Neuronal stem cell (in vitro differentiated cells): ENCODE measurements around the gene HECW1.

ENCODE experiments used
- DNase-seq: peaks from one replicate; pipeline ENCODE4 v3.0.0-alpha.2; 2013; ENCODE audit warnings: low spot score
- H2AFZ ChIP-seq: one replicate; pipeline ENCODE4 v1.6.1; 2013; ENCODE audit warnings: mild to moderate bottlenecking, low read length, inconsistent platforms
- H2AK5ac ChIP-seq: 2 replicates; pipeline ENCODE4 v1.6.1; 2013; ENCODE audit warnings: low read depth, mild to moderate bottlenecking, inconsistent platforms, low read length, moderate library complexity, mixed read lengths
- H2BK120ac ChIP-seq: 2 replicates; pipeline ENCODE4 v1.6.1; 2013; ENCODE audit warnings: low read depth, mild to moderate bottlenecking, inconsistent platforms, low read length, moderate library complexity, mixed read lengths
- H2BK12ac ChIP-seq: one replicate; pipeline ENCODE4 v1.6.1; 2013; ENCODE audit warnings: low read length, inconsistent platforms
- H2BK15ac ChIP-seq: 2 replicates; pipeline ENCODE4 v1.6.1; 2013; ENCODE audit warnings: mild to moderate bottlenecking, low read length, inconsistent platforms, mixed read lengths
- H2BK5ac ChIP-seq: one replicate; pipeline ENCODE4 v1.6.1; 2013; ENCODE audit warnings: inconsistent platforms, mild to moderate bottlenecking, low read length, moderate library complexity
- H3K14ac ChIP-seq: one replicate; pipeline ENCODE4 v1.6.1; 2013; ENCODE audit warnings: low read length, inconsistent platforms
- H3K18ac ChIP-seq: 2 replicates; pipeline ENCODE4 v1.6.1; 2013; ENCODE audit warnings: low read length, inconsistent platforms
- H3K23ac ChIP-seq: 2 replicates; pipeline ENCODE4 v1.6.1; 2013; ENCODE audit warnings: low read depth, mild to moderate bottlenecking, mixed read lengths, low read length, inconsistent platforms; ENCODE audit not compliant: poor library complexity
- H3K27ac ChIP-seq: replicated peaks from 3 replicates; pipeline ENCODE4 v1.5.1; 2013; ENCODE audit warnings: low read length, inconsistent platforms
- H3K27me3 ChIP-seq, 3 experiments: 2 replicates each; pipeline ENCODE4 v1.6.1; 2013; ENCODE audit warnings: low read length in 3 of 3, mild to moderate bottlenecking in 2 of 3, inconsistent platforms in 1 of 3, low read depth in 1 of 3, mixed read lengths in 1 of 3, moderate library complexity in 1 of 3; ENCODE audit not compliant: control insufficient read depth in 3 of 3, insufficient read depth in 3 of 3
- H3K36me3 ChIP-seq, 2 donors: replicated peaks in 1 of 2; 2 replicates each; pipeline ENCODE4 v1.6.1; 2013; ENCODE audit warnings: low read length in 2 of 2; ENCODE audit not compliant: control insufficient read depth in 2 of 2, insufficient read depth in 2 of 2
- H3K4ac ChIP-seq: 2 replicates; pipeline ENCODE4 v1.6.1; 2013; ENCODE audit warnings: inconsistent platforms, mild to moderate bottlenecking, low read length, moderate library complexity
- H3K4me1 ChIP-seq, 2 donors: 1 replicate in 1 of 2; 2 replicates in 1 of 2; pipeline ENCODE4 v1.6.1; 2013; ENCODE audit warnings: low read length in 2 of 2, low read depth in 1 of 2; ENCODE audit not compliant: control insufficient read depth in 2 of 2, insufficient read depth in 1 of 2
- H3K4me2 ChIP-seq: one replicate; pipeline ENCODE4 v1.6.1; 2013; ENCODE audit warnings: mild to moderate bottlenecking, low read length, inconsistent platforms; ENCODE audit not compliant: insufficient read depth, poor library complexity, severe bottlenecking
- H3K4me3 ChIP-seq, 2 donors: 2 replicates each; pipeline ENCODE4 v1.5.1; 2013; ENCODE audit warnings: low read length in 2 of 2, mild to moderate bottlenecking in 2 of 2, inconsistent platforms in 1 of 2, moderate library complexity in 1 of 2
- H3K79me1 ChIP-seq: one replicate; pipeline ENCODE4 v1.6.1; 2013; ENCODE audit warnings: low read depth, mild to moderate bottlenecking, inconsistent platforms, low read length, moderate library complexity
- H3K9ac ChIP-seq: one replicate; pipeline ENCODE4 v1.6.1; 2013; ENCODE audit warnings: mild to moderate bottlenecking, low read depth, low read length, inconsistent platforms; ENCODE audit not compliant: poor library complexity
- H3K9me3 ChIP-seq, 2 donors: replicated peaks in 1 of 2; 2 replicates each; pipeline versions ENCODE3 to v1.6.1; 2013; ENCODE audit warnings: low read length in 2 of 2, mild to moderate bottlenecking in 2 of 2, inconsistent platforms in 1 of 2, low read depth in 1 of 2, mixed read lengths in 1 of 2, moderate library complexity in 1 of 2; ENCODE audit not compliant: control insufficient read depth in 2 of 2, insufficient read depth in 1 of 2
- H4K8ac ChIP-seq: one replicate; pipeline ENCODE4 v1.6.1; 2013; ENCODE audit warnings: low read depth, mild to moderate bottlenecking, inconsistent platforms, low read length, moderate library complexity
- H4K91ac ChIP-seq: one replicate; pipeline ENCODE4 v1.6.1; 2013; ENCODE audit warnings: low read length, low read depth, mild to moderate bottlenecking, inconsistent platforms; ENCODE audit not compliant: poor library complexity
- WGBS, 2 donors: extraction: QIAGEN DNeasy Blood & Tissue Kit; methylation state at CpG; one replicate each; pipeline ENCODE4 v1.1.7; 2013; ENCODE audit warnings: missing lambda C conversion rate in 2 of 2, mixed read lengths in 1 of 2; ENCODE audit not compliant: insufficient read length in 2 of 2, insufficient replicate concordance in 1 of 2; ENCODE audit errors: extremely low coverage in 2 of 2; 5-methylcytosine and 5-hydroxymethylcytosine counted together

The HECW1 gene

GRCh38 chr7:43406961-43407360, 294.5 kb downstream of the HECW1 start:
- H4K8ac ChIP-seq = no peak overlapping the region
- H3K4me2 ChIP-seq = no peak overlapping the region
- no peak overlapping the region for H3K9ac ChIP-seq
- no peak overlapping the region for H2AK5ac ChIP-seq
- no peak overlapping the region for H2BK12ac ChIP-seq
- H3K4me1 ChIP-seq = peaks cover 6 to 8% of the 10 kb centered on the region in 2 donors
- no peak for DNase-seq
- no peak overlapping the region for H3K14ac ChIP-seq
- no peak overlapping the region for H2BK15ac ChIP-seq
- no peaks in the 10 kb centered on the region for H3K27me3 ChIP-seq
- H2BK120ac ChIP-seq = no peak overlapping the region
- H2AFZ ChIP-seq = no peak overlapping the region
- no peak overlapping the region for H2BK5ac ChIP-seq
- no peak overlapping the region for H4K91ac ChIP-seq
- no peaks in the 10 kb centered on the region for H3K9me3 ChIP-seq
- no peak overlapping the region for H3K4me3 ChIP-seq
- no peak overlapping the region for H3K4ac ChIP-seq
- H3K18ac ChIP-seq = no peak overlapping the region
- H3K23ac ChIP-seq = no peak overlapping the region
- no peaks in the 10 kb centered on the region for H3K36me3 ChIP-seq
- no CpG with 5 or more reads among the region's 5 CpGs for WGBS, 2 donors
- H3K79me1 ChIP-seq = no peaks in the 10 kb centered on the region
- H3K27ac ChIP-seq = no peak overlapping the region

DNA sequence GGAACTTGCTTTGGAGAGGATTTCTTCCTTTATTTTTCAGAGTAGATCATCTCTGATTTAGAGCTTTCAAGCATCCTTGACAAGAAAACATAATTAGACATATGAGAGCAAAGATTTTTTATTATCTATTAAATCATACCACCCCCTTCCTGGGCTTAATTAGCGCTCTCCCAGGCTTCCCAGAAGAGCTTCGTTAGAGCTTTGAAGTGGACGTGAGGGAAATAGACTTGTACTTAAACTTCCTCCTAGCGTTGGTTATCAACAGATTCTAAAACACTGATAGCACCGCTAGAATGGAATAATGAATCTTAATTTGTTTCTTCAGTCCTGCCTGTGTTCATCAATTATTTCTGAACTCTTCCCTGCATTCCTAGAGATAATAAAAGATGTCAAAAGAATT, 296.5 kb downstream of the HECW1 start:
- Histone ChIP-seq H4K91ac (no peak overlapping the region), H3K27me3 (no peaks in the 10 kb centered on the region), H3K4me1 (peaks cover 6 to 8% of the 10 kb centered on the region in 2 donors), H3K18ac (no peak overlapping the region), H2BK120ac (no peak overlapping the region), H2BK5ac (no peak overlapping the region), H3K27ac (no peak overlapping the region), H3K9me3 (no peaks in the 10 kb centered on the region), H3K14ac (no peak overlapping the region), H3K23ac (no peak overlapping the region), H3K79me1 (no peaks in the 10 kb centered on the region), H3K4me2 (no peak overlapping the region), H2BK12ac (no peak overlapping the region), H3K36me3 (no peaks in the 10 kb centered on the region), H3K4ac (no peak overlapping the region), H4K8ac (no peak overlapping the region), H2BK15ac (no peak overlapping the region), H2AFZ (no peak overlapping the region), H3K9ac (no peak overlapping the region), H3K4me3 (no peak overlapping the region), H2AK5ac (no peak overlapping the region)
- DNase-seq = no peak
- WGBS, 2 donors = no CpG with 5 or more reads among the region's 5 CpGs

GRCh38 chr7:43417455-43417854, 305.0 kb downstream of the HECW1 start:
- Histone ChIP-seq H2AFZ (no peak overlapping the region), H2BK5ac (no peak overlapping the region), H2AK5ac (no peak overlapping the region), H3K27ac (no peak overlapping the region), H3K4me1 (no peaks in the 10 kb centered on the region), H3K23ac (no peak overlapping the region), H3K79me1 (no peaks in the 10 kb centered on the region), H3K9ac (no peak overlapping the region), H3K4me3 (no peak overlapping the region), H4K8ac (no peak overlapping the region), H2BK12ac (no peak overlapping the region), H3K4ac (no peak overlapping the region), H3K4me2 (no peak overlapping the region), H3K27me3 (no peaks in the 10 kb centered on the region), H4K91ac (no peak overlapping the region), H2BK15ac (no peak overlapping the region), H3K9me3 (peaks cover 4 to 12% of the 10 kb centered on the region in 2 donors), H2BK120ac (no peak overlapping the region), H3K18ac (no peak overlapping the region), H3K36me3 (no peaks in the 10 kb centered on the region), H3K14ac (no peak overlapping the region)
- no peak for DNase-seq
- WGBS, 2 donors = no CpG with 5 or more reads among the region's 3 CpGs

GRCh38 chr7:43430411-43430810, 318.0 kb downstream of the HECW1 start:
- no CpG with 5 or more reads among the region's 2 CpGs for WGBS, 2 donors
- H2AFZ ChIP-seq = no peak overlapping the region
- DNase-seq = no peak
- no peak overlapping the region for H3K27ac ChIP-seq
- no peak overlapping the region for H3K4ac ChIP-seq
- H3K9me3 ChIP-seq = no peaks in the 10 kb centered on the region
- no peaks in the 10 kb centered on the region for H3K36me3 ChIP-seq
- H3K4me1 ChIP-seq = peaks cover 4 to 6% of the 10 kb centered on the region in 2 donors
- no peak overlapping the region for H3K4me3 ChIP-seq
- H2BK120ac ChIP-seq = no peak overlapping the region
- no peak overlapping the region for H2BK15ac ChIP-seq
- H3K23ac ChIP-seq = no peak overlapping the region
- H4K91ac ChIP-seq = no peak overlapping the region
- no peak overlapping the region for H3K4me2 ChIP-seq
- no peak overlapping the region for H2AK5ac ChIP-seq
- H2BK5ac ChIP-seq = no peak overlapping the region
- no peaks in the 10 kb centered on the region for H3K79me1 ChIP-seq
- no peak overlapping the region for H3K18ac ChIP-seq
- H3K27me3 ChIP-seq = no peaks in the 10 kb centered on the region
- no peak overlapping the region for H4K8ac ChIP-seq
- H2BK12ac ChIP-seq = no peak overlapping the region
- no peak overlapping the region for H3K9ac ChIP-seq
- no peak overlapping the region for H3K14ac ChIP-seq
